ENCODE data around the gene CUEDC1.
A peak's percentile ranks its signal among the peaks of the same experiment; 100 is the strongest.

Gene CUEDC1

DNA sequence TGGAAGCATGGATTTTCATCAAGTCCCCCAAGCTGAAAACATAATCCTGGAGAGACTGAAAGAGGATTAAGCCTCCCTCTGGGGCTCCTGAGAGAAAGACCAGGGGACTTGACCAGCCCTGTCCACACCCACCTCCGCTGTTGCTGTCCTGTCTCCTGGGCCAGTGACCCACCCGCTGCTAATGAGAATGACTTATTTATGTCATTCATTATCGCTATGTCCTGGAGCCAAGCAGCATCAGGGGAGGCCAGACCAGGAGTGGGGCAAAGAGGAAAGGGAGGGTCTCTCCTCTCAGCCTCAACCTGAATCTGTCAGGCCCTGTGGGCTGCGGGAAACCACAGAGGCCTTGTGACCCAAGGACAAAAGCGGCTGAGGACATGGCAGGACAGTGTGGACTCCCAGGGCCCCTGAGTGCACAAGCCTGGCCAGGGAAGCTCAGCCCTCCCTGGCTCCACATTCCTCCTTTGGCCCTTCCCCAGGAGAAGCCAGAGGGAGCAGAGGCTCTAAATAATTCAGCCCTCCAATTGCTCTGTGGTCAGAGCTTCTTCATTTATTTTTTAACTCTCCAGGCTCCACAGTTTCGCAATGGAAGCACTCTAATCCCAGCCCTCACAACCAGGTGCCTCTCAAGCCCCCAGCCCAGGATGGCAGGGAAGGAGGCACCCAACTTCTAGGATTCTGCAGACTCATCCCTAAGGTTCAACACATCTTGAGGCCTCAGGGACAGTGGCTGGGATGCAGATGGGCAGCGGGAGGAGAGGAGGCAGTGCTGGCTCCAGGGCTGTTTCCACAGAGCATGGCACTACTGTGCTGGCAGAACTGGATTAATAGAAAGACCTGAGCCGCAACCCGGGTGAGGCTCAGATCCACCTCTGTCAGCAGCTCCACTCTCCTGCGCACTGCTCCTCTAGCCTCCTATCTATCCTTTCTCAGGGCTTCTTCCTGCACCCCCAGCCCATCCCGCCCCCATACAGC, 19.1 kb downstream of the CUEDC1 start:
- Histone ChIP-seq H3K27me3 (no peaks in the 10 kb centered on the region), H3K4me3 (no peak overlapping the region), H3K27ac (peak overlapping the region; percentile 63 to 69), H3K4me1 (peaks cover 0 to 80% (median 38%) of the 10 kb centered on the region in 4 donors), H3K36me3 (no peaks in the 10 kb centered on the region), H3K9me3 (no peaks in the 10 kb centered on the region)
- intact Hi-C loops (cut with DNase I; ENCODE audit: low total_unique reads): no loop called here
- TF ChIP-seq, protein P1, sequence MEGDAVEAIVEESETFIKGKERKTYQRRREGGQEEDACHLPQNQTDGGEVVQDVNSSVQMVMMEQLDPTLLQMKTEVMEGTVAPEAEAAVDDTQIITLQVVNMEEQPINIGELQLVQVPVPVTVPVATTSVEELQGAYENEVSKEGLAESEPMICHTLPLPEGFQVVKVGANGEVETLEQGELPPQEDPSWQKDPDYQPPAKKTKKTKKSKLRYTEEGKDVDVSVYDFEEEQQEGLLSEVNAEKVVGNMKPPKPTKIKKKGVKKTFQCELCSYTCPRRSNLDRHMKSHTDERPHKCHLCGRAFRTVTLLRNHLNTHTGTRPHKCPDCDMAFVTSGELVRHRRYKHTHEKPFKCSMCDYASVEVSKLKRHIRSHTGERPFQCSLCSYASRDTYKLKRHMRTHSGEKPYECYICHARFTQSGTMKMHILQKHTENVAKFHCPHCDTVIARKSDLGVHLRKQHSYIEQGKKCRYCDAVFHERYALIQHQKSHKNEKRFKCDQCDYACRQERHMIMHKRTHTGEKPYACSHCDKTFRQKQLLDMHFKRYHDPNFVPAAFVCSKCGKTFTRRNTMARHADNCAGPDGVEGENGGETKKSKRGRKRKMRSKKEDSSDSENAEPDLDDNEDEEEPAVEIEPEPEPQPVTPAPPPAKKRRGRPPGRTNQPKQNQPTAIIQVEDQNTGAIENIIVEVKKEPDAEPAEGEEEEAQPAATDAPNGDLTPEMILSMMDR (IDR thresholded peaks at IDR 0.05): no peak
- peak; percentile 57 to 77 for DNase-seq

DNA sequence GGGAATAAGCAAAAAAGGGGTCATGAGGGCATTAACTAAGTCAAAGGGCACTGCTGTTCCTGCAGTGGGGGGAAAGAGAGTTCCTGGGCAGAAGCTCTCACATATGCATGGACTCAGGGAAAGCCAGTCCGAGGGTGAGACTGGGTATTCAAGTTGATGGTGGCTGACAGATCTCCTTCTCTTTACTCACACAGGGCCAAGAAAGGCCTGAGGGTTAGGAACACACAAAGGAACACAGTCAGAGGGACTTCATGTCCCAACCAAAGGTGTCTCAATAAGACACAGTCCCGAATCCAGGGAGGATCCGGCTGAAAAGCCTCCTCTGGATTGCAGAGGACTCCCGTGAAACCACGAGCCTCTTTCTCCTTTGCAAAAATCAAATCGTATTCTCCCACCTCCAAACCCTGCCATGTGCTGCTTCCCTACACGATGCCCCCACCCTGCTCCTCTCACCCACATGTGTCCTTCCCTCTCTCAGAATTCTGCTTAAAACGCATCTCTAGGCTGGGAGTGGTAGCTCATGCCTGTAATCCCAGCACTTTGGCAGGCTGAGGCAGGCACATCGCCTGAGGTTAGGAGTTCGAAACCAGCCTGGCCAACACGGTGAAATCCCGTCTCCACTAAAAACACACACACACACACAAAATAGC, 23.6 kb downstream of the CUEDC1 start:
- Histone ChIP-seq H3K36me3 (no peaks in the 10 kb centered on the region), H3K4me3 (no peak overlapping the region), H3K27me3 (no peaks in the 10 kb centered on the region), H3K9me3 (no peaks in the 10 kb centered on the region), H3K4me1 (peaks cover 0 to 69% (median 39%) of the 10 kb centered on the region in 4 donors), H3K27ac (no peak overlapping the region)
- TF ChIP-seq, protein P1 (IDR thresholded peaks at IDR 0.05): no peak
- no peak for DNase-seq
- intact Hi-C loops (cut with DNase I; ENCODE audit: low total_unique reads): no loop called here

DNA sequence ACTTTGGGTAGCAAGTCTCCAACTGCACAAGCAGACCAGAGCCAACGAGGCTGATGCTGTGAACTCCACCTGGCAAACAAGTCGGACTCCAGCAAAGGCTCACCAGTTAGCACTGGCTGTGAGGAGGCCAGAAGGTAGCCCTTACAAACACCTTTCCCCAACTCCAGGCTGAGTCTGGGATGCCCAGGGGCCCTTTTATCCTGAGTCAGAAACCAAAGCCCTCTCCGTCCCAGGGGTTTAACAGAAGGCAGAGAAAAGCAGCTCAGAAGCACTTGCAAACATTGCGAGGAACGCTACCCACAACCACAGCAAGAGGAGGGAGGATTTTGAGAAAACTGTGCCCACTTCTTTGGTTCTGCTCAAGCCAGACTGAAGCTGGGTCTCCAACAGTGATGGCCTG, 25.0 kb downstream of the CUEDC1 start:
- Histone ChIP-seq H3K4me3 (no peak overlapping the region), H3K27ac (no peak overlapping the region), H3K9me3 (no peaks in the 10 kb centered on the region), H3K4me1 (peaks cover 0 to 67% (median 28%) of the 10 kb centered on the region in 4 donors), H3K36me3 (no peaks in the 10 kb centered on the region), H3K27me3 (no peaks in the 10 kb centered on the region)
- TF ChIP-seq, protein P1 (IDR thresholded peaks at IDR 0.05): no peak
- intact Hi-C loops (cut with DNase I; ENCODE audit: low total_unique reads): no loop called here
- DNase-seq: no peak

DNA sequence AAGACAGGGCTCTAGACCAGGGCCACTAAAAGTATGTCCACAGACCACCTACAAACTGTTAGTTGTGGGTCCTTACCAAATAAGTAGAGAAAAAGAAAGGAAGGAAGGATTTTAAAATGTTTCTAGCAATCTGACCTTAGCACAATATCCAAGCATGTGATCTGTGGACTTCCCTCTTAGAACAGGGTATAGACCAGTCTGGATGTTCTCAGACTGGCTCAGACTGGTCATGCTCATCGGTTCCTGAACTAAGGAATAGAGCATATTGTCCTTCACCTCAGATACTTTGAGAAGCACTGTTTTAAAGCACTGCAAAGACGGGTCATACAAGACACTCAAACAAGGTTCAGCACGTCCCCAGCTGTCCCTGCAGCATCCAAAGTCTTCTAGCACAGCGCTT, 25.8 kb downstream of the CUEDC1 start:
- DNase-seq: no peak
- H3K27me3 ChIP-seq: no peaks in the 10 kb centered on the region
- H3K36me3 ChIP-seq: no peaks in the 10 kb centered on the region
- TF ChIP-seq, protein P1 (IDR thresholded peaks at IDR 0.05): no peak
- no peak overlapping the region for H3K4me3 ChIP-seq
- H3K4me1 ChIP-seq: peaks cover 0 to 67% (median 27%) of the 10 kb centered on the region in 4 donors
- intact Hi-C loops (cut with DNase I; ENCODE audit: low total_unique reads): no loop called here
- peak overlapping the region in 1 of 2 donors; percentile 1 for H3K27ac ChIP-seq
- no peaks in the 10 kb centered on the region for H3K9me3 ChIP-seq

DNA sequence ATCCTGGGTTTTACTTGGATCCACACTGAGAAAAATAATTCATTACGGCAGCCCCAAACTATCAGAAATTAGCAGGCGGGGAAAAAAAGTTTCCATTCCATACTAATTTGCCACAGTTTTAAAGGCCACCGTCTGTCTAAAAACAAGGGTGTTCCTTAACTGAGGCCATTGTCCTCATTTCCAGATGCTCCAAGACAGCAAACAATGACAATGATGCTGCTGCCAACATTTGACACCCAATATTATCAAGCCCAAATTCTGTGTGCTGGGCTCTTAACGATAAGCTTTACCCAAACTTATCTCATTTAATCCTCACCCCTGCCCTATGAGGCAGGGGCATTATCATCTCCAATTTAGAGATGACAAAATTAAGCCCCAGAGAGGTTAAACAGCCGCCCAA, 26.3 kb downstream of the CUEDC1 start:
- TF ChIP-seq, protein P1 (IDR thresholded peaks at IDR 0.05): no peak
- H3K36me3 ChIP-seq: no peaks in the 10 kb centered on the region
- no peak for DNase-seq
- no peak overlapping the region for H3K4me3 ChIP-seq
- peaks cover 0 to 68% (median 27%) of the 10 kb centered on the region in 4 donors for H3K4me1 ChIP-seq
- H3K27ac ChIP-seq: peak overlapping the region in 1 of 2 donors; percentile 1
- no peaks in the 10 kb centered on the region for H3K27me3 ChIP-seq
- no peaks in the 10 kb centered on the region for H3K9me3 ChIP-seq
- intact Hi-C loops (cut with DNase I; ENCODE audit: low total_unique reads): no loop called here
